Peyer's patch (tissue), 4 donors: Measurements from ENCODE around the gene ARID2. TPM values are rescaled to one million over a fixed set of nuclear protein-coding genes. Genes with fewer than 3 reads are reported as not detected.

ENCODE experiments used
- DNase-seq, 3 donors: peaks; one replicate each; pipeline ENCODE4 v3.0.0-alpha.2; 2017 to 2019
- H3K27ac ChIP-seq, 4 donors: fragments of 200-600 bp; sonication (generic); one replicate each; pipeline ENCODE4 v1.5.1; 2016 to 2019
- H3K27me3 ChIP-seq, 2 donors: fragments of 200-600 bp; sonication (generic); one replicate each; pipeline ENCODE4 v1.5.1; 2019
- H3K36me3 ChIP-seq, 3 donors: fragments of 200-600 bp; sonication (generic); one replicate each; pipeline ENCODE4 v1.5.1; 2016 to 2019
- H3K4me1 ChIP-seq, 4 donors: fragments of 200-600 bp; sonication (generic); one replicate each; pipeline ENCODE4 v1.5.1; 2016 to 2019
- H3K4me3 ChIP-seq, 4 donors: fragments of 200-600 bp; sonication (generic); 1 replicate in 3 of 4; 2 replicates in 1 of 4; pipeline ENCODE4 v1.5.1; 2016 to 2019; ENCODE audit warnings: mild to moderate bottlenecking in 1 of 4
- H3K9me3 ChIP-seq, 4 donors: fragments of 200-600 bp; sonication (generic); one replicate each; pipeline ENCODE4 v1.5.1; 2016 to 2019; ENCODE audit warnings: mild to moderate bottlenecking in 1 of 4
- CTCF ChIP-seq, 6 experiments: fragments of 450-650 bp in 4 of 6; fragments of 200-600 bp in 2 of 6; sonication (generic) in 1 of 6; IDR thresholded peaks; one replicate each; pipeline ENCODE4 v1.5.1; 2017 to 2019; ENCODE audit warnings: antibody characterized with exemption in 6 of 6, mild to moderate bottlenecking in 3 of 6, moderate library complexity in 1 of 6
- POLR2A ChIP-seq, 2 donors: fragments of 450-650 bp; IDR thresholded peaks; one replicate each; pipeline ENCODE4 v1.5.1; 2017; ENCODE audit warnings: antibody characterized with exemption in 2 of 2, mild to moderate bottlenecking in 2 of 2, moderate library complexity in 2 of 2
- total RNA-seq, 4 donors: library from RNA; depleted of rRNA; stranded (reverse); fragments of >200 nt; gene quantifications; one replicate each; pipeline ENCODE4 v1.1.0, GENCODE V29; 2016

Gene ARID2
- total RNA-seq, 4 donors from 2014 or later, result 32.1 to 46.2 (median 41.5) TPM

- Histone ChIP-seq H3K4me1 (peaks cover 0 to 3% (median 0%) of the 10 kb centered on the region in 4 donors), H3K4me3 (no peak overlapping the region), H3K36me3 (peaks cover 0 to 21% (median 0%) of the 10 kb centered on the region in 3 donors), H3K27me3 (no peaks in the 10 kb centered on the region), H3K27ac (no peak overlapping the region), H3K9me3 (no peaks in the 10 kb centered on the region)
- TF ChIP-seq CTCF (IDR thresholded peaks at IDR 0.05) (no peak), POLR2A (IDR thresholded peaks at IDR 0.05) (no peak)
- DNase-seq, result no peak
Measured at GRCh38 chr12:45883187-45883586, 153.7 kb downstream of the ARID2 start.

DNA sequence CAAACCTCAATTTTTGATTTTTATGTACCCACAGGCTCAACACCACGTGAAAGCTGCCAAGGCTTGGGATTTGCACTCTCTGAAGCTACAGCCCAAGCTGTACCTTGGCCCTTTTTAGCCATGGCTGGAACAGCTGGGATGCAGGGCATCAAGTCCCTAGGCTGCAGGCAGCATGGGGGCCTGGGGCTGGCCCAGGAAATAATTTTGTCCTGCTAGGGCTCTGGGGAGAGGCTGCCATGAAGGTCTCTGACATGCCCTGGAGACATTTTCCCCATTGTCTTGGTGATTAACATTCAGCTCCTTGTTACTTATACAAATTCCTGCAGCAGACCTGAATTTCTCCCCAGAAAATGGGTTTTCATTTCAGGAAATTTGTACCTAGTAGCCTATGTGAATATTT is 157.2 kb downstream of the ARID2 start:
- Histone ChIP-seq H3K4me1 (no peaks in the 10 kb centered on the region), H3K4me3 (no peak overlapping the region), H3K27ac (no peak overlapping the region), H3K36me3 (peaks cover 0 to 22% (median 0%) of the 10 kb centered on the region in 3 donors), H3K9me3 (no peaks in the 10 kb centered on the region), H3K27me3 (no peaks in the 10 kb centered on the region)
- TF ChIP-seq POLR2A (IDR thresholded peaks at IDR 0.05), result no peak
- no peak for TF ChIP-seq CTCF (IDR thresholded peaks at IDR 0.05)
- no peak for DNase-seq

GRCh38 chr12:45887544-45887943 is 158.0 kb downstream of the ARID2 start:
- Histone ChIP-seq H3K4me1 (no peaks in the 10 kb centered on the region), H3K9me3 (no peaks in the 10 kb centered on the region), H3K4me3 (no peak overlapping the region), H3K27me3 (no peaks in the 10 kb centered on the region), H3K27ac (no peak overlapping the region), H3K36me3 (peaks cover 0 to 25% (median 0%) of the 10 kb centered on the region in 3 donors)
- TF ChIP-seq POLR2A (IDR thresholded peaks at IDR 0.05), result no peak
- no peak for TF ChIP-seq CTCF (IDR thresholded peaks at IDR 0.05)
- DNase-seq, result no peak

GRCh38 chr12:45890276-45890675 is 160.8 kb downstream of the ARID2 start:
- Histone ChIP-seq H3K4me3 (no peak overlapping the region), H3K4me1 (no peaks in the 10 kb centered on the region), H3K27me3 (no peaks in the 10 kb centered on the region), H3K36me3 (peaks cover 0 to 51% (median 0%) of the 10 kb centered on the region in 3 donors), H3K9me3 (no peaks in the 10 kb centered on the region), H3K27ac (no peak overlapping the region)
- DNase-seq, result no peak
- peak in 1 of 6 experiments; percentile 3 for TF ChIP-seq CTCF (IDR thresholded peaks at IDR 0.05)
- no peak for TF ChIP-seq POLR2A (IDR thresholded peaks at IDR 0.05)

- Histone ChIP-seq H3K27me3 (no peaks in the 10 kb centered on the region), H3K9me3 (no peaks in the 10 kb centered on the region), H3K27ac (no peak overlapping the region), H3K36me3 (peaks cover 0 to 59% (median 0%) of the 10 kb centered on the region in 3 donors), H3K4me3 (no peak overlapping the region), H3K4me1 (no peaks in the 10 kb centered on the region)
- DNase-seq, result no peak
- no peak for TF ChIP-seq CTCF (IDR thresholded peaks at IDR 0.05)
- TF ChIP-seq POLR2A (IDR thresholded peaks at IDR 0.05), result no peak
Measured at GRCh38 chr12:45893240-45893639, 163.7 kb downstream of the ARID2 start.

- Histone ChIP-seq H3K4me1 (no peaks in the 10 kb centered on the region), H3K27me3 (no peaks in the 10 kb centered on the region), H3K36me3 (peaks cover 0 to 59% (median 0%) of the 10 kb centered on the region in 3 donors), H3K9me3 (no peaks in the 10 kb centered on the region), H3K27ac (no peak overlapping the region), H3K4me3 (no peak overlapping the region)
- DNase-seq, result no peak
- TF ChIP-seq CTCF (IDR thresholded peaks at IDR 0.05) (no peak), POLR2A (IDR thresholded peaks at IDR 0.05) (no peak)
Measured at GRCh38 chr12:45895961-45896360, 166.5 kb downstream of the ARID2 start.
